HepG2 (cell line): ENCODE measurements around the gene NOTUM. TPM values are rescaled to one million over a fixed set of nuclear protein-coding genes. Genes with fewer than 3 reads are reported as not detected.
A peak's percentile ranks its signal among the peaks of the same experiment; 100 is the strongest.

Experiments used
- CCAR2 ChIP-seq: fragments of 200-400 bp; formaldehyde crosslinking; optimal IDR thresholded peaks from 2 replicates; pipeline ENCODE3; 2018; ENCODE audit warnings: low read depth, mild to moderate bottlenecking, low read length, moderate library complexity
- HDAC1 ChIP-seq: sonication (generic); formaldehyde crosslinking; IDR thresholded peaks from 2 replicates; pipeline ENCODE4 v1.5.1; 2020; ENCODE audit warnings: mild to moderate bottlenecking, missing genetic modification reagents
- HDAC6 ChIP-seq: fragments of 200-600 bp; sonication (generic); IDR thresholded peaks from 2 replicates; pipeline ENCODE4 v1.7.0; 2017; ENCODE audit warnings: mild to moderate bottlenecking, antibody characterized with exemption, low read length, low read depth
- KLF13 ChIP-seq: sonication (generic); formaldehyde crosslinking; IDR thresholded peaks from 2 replicates; pipeline ENCODE4 v1.4.0; 2020; ENCODE audit warnings: mild to moderate bottlenecking, missing genetic modification reagents
- MBD4 ChIP-seq: IDR thresholded peaks from 2 replicates; pipeline ENCODE4 v1.6.1; 2012; ENCODE audit warnings: low read length, inconsistent platforms, borderline replicate concordance
- PBX2 ChIP-seq: IDR thresholded peaks from 2 replicates; pipeline ENCODE4 v1.6.1; 2016; ENCODE audit warnings: control low read depth
- TFDP2 ChIP-seq: sonication (generic); formaldehyde crosslinking; IDR thresholded peaks from 2 replicates; pipeline ENCODE4 v1.4.0; 2020; ENCODE audit warnings: missing genetic modification reagents
- ZBTB25 ChIP-seq: IDR thresholded peaks from 2 replicates; pipeline ENCODE4 v1.6.1; 2018; ENCODE audit warnings: missing genetic modification reagents
- ZFP82 ChIP-seq: sonication (generic); formaldehyde crosslinking; IDR thresholded peaks from 2 replicates; pipeline ENCODE4 v1.5.1; 2020; ENCODE audit warnings: mild to moderate bottlenecking, missing genetic modification reagents, borderline replicate concordance
- ZFP90 ChIP-seq: sonication (generic); formaldehyde crosslinking; IDR thresholded peaks from 2 replicates; pipeline ENCODE4 v1.8.0; 2022; ENCODE audit warnings: missing genetic modification reagents, mild to moderate bottlenecking, inconsistent platforms, borderline replicate concordance
- ZKSCAN5 ChIP-seq: sonication (generic); formaldehyde crosslinking; IDR thresholded peaks from 2 replicates; pipeline ENCODE4 v1.5.1; 2020; ENCODE audit warnings: mild to moderate bottlenecking, missing genetic modification reagents
- ZNF17 ChIP-seq: sonication (generic); formaldehyde crosslinking; IDR thresholded peaks from 2 replicates; pipeline ENCODE4 v1.5.0; 2020; ENCODE audit warnings: mild to moderate bottlenecking, missing genetic modification reagents
- ZNF224 ChIP-seq: sonication (generic); formaldehyde crosslinking; IDR thresholded peaks from 2 replicates; pipeline ENCODE4 v1.5.0; 2020; ENCODE audit warnings: mild to moderate bottlenecking, missing genetic modification reagents
- ZNF362 ChIP-seq: sonication (generic); formaldehyde crosslinking; IDR thresholded peaks from 2 replicates; pipeline ENCODE4 v1.4.0; 2020; ENCODE audit warnings: missing genetic modification reagents, mild to moderate bottlenecking, borderline replicate concordance
- ZNF414 ChIP-seq: sonication (generic); formaldehyde crosslinking; IDR thresholded peaks from 2 replicates; pipeline ENCODE4 v1.5.0; 2020; ENCODE audit warnings: missing genetic modification reagents
- ZNF432 ChIP-seq: sonication (generic); formaldehyde crosslinking; IDR thresholded peaks from 2 replicates; pipeline ENCODE4 v1.5.0; 2020; ENCODE audit warnings: missing genetic modification reagents, mild to moderate bottlenecking, borderline replicate concordance
- ZNF446 ChIP-seq: sonication (generic); formaldehyde crosslinking; IDR thresholded peaks from 2 replicates; pipeline ENCODE4 v1.5.0; 2020; ENCODE audit warnings: mild to moderate bottlenecking, missing genetic modification reagents
- ZNF543 ChIP-seq: sonication (generic); formaldehyde crosslinking; IDR thresholded peaks from 2 replicates; pipeline ENCODE4 v1.4.0; 2020; ENCODE audit warnings: mild to moderate bottlenecking, missing genetic modification reagents
- ZNF652 ChIP-seq: IDR thresholded peaks from 2 replicates; pipeline ENCODE4 v1.6.1; 2016; ENCODE audit warnings: low read depth, borderline replicate concordance
- ZNF713 ChIP-seq: sonication (generic); formaldehyde crosslinking; IDR thresholded peaks from 2 replicates; pipeline ENCODE4 v1.4.0; 2020; ENCODE audit warnings: mild to moderate bottlenecking, missing genetic modification reagents
- ZNF724P ChIP-seq: sonication (generic); formaldehyde crosslinking; IDR thresholded peaks from 2 replicates; pipeline ENCODE4 v1.8.0; 2022; ENCODE audit warnings: missing genetic modification reagents, borderline replicate concordance
- ZNF737 ChIP-seq: sonication (generic); formaldehyde crosslinking; IDR thresholded peaks from 2 replicates; pipeline ENCODE4 v1.5.0; 2020; ENCODE audit warnings: missing genetic modification reagents, mild to moderate bottlenecking, borderline replicate concordance
- ZNF775 ChIP-seq: sonication (generic); formaldehyde crosslinking; IDR thresholded peaks from 2 replicates; pipeline ENCODE4 v1.4.0; 2020; ENCODE audit warnings: missing genetic modification reagents, mild to moderate bottlenecking, moderate library complexity, borderline replicate concordance
- ZSCAN9 ChIP-seq: IDR thresholded peaks from 2 replicates; pipeline ENCODE4 v1.6.1; 2016; ENCODE audit warnings: borderline replicate concordance
- polyA plus RNA-seq, 8 experiments: library from polyadenylated mRNA; depleted of rRNA in 3 of 8; stranded (reverse) in 7 of 8; unstranded in 1 of 8; fragments of >200 nt; fragmentation: Illumina TruSeq in 4 of 8; extraction: Trizol in 4 of 8; gene quantifications; 2 replicates each; pipeline versions ENCODE4 v1.2.1 to v1.2.3, GENCODE V29; 2011 to 2016; ENCODE audit warnings: low read depth in 4 of 8, missing spikeins in 1 of 8, mixed read lengths in 1 of 8; ENCODE audit not compliant: insufficient read depth in 1 of 8
- total RNA-seq, 5 experiments: library from RNA; depleted of rRNA; stranded (reverse); fragments of >200 nt; fragmentation: Illumina TruSeq; extraction: Trizol; gene quantifications; 2 replicates each; pipeline ENCODE4 v1.2.3, GENCODE V29; 2016; ENCODE audit warnings: low read depth in 1 of 5

The NOTUM gene
- total and polyA plus RNA-seq, 2 of the 13 experiments (the other 11 are each of a cell fraction or from before 2014, with no cell fraction given) = 150 to 160 TPM

GRCh38 chr17:81993729-81994592 lies 33.0 kb upstream of the NOTUM start (continued):
- peak; percentile 37 for TF ChIP-seq ZFP90 (CRISPR knock-in tag)
- TF ChIP-seq ZNF446 (CRISPR knock-in tag) = peak; percentile 51; the same call in 1 of the 2 replicates
- TF ChIP-seq ZSCAN9 (CRISPR knock-in tag) = 0 out of 2 replicates have a peak, but pooled peaks have one; percentile 17
- no peak for TF ChIP-seq CCAR2
- TF ChIP-seq ZNF543 = no peak
- TF ChIP-seq ZNF724P (CRISPR knock-in tag) = 0 out of 2 replicates have a peak, but pooled peaks have one; percentile 19
- TF ChIP-seq ZKSCAN5 (CRISPR knock-in tag) = 0 out of 2 replicates have a peak, but pooled peaks have one; percentile 63
- TF ChIP-seq TFDP2 = 0 out of 2 replicates have a peak, but pooled peaks have one; percentile 36
- no peak for TF ChIP-seq MBD4
- no peak for TF ChIP-seq ZFP82 (CRISPR knock-in tag)
- TF ChIP-seq HDAC1 (CRISPR knock-in tag) = 0 out of 2 replicates have a peak, but pooled peaks have one; percentile 43
- no peak; the same call in 1 of the 2 replicates for TF ChIP-seq ZNF713
- no peak for TF ChIP-seq ZBTB25 (CRISPR knock-in tag)
- TF ChIP-seq ZNF432 = no peak
- no peak for TF ChIP-seq ZNF362 (CRISPR knock-in tag)
- no peak for TF ChIP-seq ZNF17
- 0 out of 2 replicates have a peak, but pooled peaks have one; percentile 7 for TF ChIP-seq ZNF652 (CRISPR knock-in tag)
- no peak for TF ChIP-seq PBX2 (CRISPR knock-in tag)
- 0 out of 2 replicates have a peak, but pooled peaks have one; percentile 81 for TF ChIP-seq KLF13
- 0 out of 2 replicates have a peak, but pooled peaks have one; percentile 35 for TF ChIP-seq ZNF224 (CRISPR knock-in tag)
- TF ChIP-seq ZNF737 = 0 out of 2 replicates have a peak, but pooled peaks have one; percentile 61
- no peak for TF ChIP-seq HDAC6
- no peak for TF ChIP-seq ZNF414 (CRISPR knock-in tag)
- TF ChIP-seq ZNF775 (CRISPR knock-in tag) = no peak
